HFF-Myc (cell line): ENCODE measurements around the gene CCDC92B.
"Not testable (repeated sequence)": the region's sequence is repeated elsewhere in the genome, so short reads cannot be mapped to it uniquely, and the experiment has no call there.

Experiments
- DNase-seq: peaks from one replicate; pipeline ENCODE4 v3.0.0-alpha.2; 2011; ENCODE audit warnings: low read depth; ENCODE audit errors: extremely low read depth
- H3K4me3 ChIP-seq: replicated peaks from 2 replicates; pipeline ENCODE4 v1.5.1; 2011; ENCODE audit warnings: low read depth, mild to moderate bottlenecking, control low read depth, low read length
- TF ChIP-seq, protein P1 (sequence below): IDR thresholded peaks from 2 replicates; pipeline ENCODE4 v1.5.1; 2012; ENCODE audit warnings: mild to moderate bottlenecking, low read depth, low read length, control low read depth; ENCODE audit errors: missing control alignments

The CCDC92B gene

GRCh38 chr17:2700030-2700490 is 49.4 kb downstream of the CCDC92B start:
- no peak overlapping the region for H3K4me3 ChIP-seq
- no peak for DNase-seq

GRCh38 chr17:2699216-2699805 is 50.1 kb downstream of the CCDC92B start:
- DNase-seq, H3K4me3 ChIP-seq: not testable (repeated sequence)

More at GRCh38 chr17:2700030-2700490, 49.4 kb downstream of the CCDC92B start:
- TF ChIP-seq, protein P1, sequence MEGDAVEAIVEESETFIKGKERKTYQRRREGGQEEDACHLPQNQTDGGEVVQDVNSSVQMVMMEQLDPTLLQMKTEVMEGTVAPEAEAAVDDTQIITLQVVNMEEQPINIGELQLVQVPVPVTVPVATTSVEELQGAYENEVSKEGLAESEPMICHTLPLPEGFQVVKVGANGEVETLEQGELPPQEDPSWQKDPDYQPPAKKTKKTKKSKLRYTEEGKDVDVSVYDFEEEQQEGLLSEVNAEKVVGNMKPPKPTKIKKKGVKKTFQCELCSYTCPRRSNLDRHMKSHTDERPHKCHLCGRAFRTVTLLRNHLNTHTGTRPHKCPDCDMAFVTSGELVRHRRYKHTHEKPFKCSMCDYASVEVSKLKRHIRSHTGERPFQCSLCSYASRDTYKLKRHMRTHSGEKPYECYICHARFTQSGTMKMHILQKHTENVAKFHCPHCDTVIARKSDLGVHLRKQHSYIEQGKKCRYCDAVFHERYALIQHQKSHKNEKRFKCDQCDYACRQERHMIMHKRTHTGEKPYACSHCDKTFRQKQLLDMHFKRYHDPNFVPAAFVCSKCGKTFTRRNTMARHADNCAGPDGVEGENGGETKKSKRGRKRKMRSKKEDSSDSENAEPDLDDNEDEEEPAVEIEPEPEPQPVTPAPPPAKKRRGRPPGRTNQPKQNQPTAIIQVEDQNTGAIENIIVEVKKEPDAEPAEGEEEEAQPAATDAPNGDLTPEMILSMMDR: no peak

GRCh38 chr17:2697611-2698162 is 51.8 kb downstream of the CCDC92B start:
- no peak overlapping the region for H3K4me3 ChIP-seq
- TF ChIP-seq, protein P1: no peak
- no peak for DNase-seq

DNA sequence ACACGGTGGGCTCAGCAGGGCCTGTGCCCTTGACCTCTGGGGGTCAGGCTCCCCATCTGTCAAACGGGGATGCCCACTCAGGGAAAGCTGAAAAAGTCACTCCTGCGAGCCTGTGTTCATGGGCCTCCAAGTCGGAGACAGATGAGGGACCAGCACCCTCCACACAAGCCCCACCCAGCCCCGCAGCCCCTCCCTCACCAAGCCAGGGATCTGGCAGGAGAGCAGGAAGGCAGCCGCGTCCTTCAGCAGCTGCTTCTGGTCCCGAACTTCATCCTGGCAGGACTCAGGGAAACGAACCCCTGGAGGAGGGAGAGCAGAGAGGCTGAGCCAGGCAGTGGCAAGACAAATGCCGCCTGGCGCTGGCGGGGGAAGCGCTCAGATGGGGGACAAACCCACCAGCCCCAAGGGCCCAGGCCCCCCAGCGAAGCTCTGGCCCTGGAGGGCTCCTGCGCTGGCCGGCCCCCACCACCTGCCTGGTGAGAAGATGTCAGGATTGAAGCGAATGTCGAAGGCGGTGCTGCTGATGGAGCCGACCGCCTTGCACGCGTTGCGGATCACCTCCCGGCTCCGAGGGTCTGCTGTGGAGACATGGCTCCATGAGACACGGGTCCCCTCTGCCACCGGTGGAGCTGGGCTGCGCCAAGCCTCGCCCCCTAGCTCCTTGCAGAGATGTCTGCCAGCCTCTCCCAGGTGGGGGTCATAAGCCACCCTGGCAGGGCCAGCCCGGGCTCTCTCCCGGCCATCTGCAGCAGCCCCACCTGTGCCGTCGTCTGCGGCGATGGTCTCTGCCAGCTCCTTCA is 53.3 kb downstream of the CCDC92B start:
- H3K4me3 ChIP-seq: no peak overlapping the region
- TF ChIP-seq, protein P1: no peak
- no peak for DNase-seq

DNA sequence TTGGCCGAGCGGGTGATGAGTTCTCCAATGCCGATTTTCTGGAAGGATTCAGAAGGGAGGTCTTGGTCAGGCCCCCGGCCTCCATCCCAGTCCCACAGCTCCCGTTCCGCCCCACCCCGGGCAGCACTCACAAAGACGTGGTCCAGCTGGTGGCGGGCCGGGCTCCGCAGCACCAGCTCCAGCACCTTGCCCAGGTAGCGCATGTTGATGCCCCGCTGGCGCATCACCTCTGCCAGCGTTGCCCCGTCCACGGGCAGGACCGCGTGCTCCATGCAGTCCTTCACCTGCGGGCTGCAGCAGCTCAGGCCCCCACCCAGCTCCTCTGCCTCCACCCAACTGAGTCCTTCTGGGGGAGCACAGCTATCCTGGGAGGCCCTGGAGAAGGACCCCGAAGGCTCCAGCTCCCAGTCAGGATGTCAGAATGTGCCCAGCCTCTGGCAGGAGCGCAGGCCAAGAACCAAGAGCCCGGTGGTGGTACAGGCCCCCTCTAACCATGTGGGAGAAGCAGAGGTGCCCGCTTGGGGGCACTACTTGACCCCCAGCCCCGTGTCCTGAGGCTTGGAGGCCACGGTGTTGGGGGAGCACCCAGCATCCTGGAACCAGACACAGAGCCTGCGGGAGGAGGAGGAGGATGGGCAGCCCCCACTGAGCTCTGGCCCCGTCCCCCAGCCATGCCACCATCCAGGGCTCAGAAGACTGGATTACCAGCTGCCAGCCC is 54.0 kb downstream of the CCDC92B start:
- H3K4me3 ChIP-seq: no peak overlapping the region
- TF ChIP-seq, protein P1: no peak
- no peak for DNase-seq

- no peak for DNase-seq
- no peak overlapping the region for H3K4me3 ChIP-seq
Observed at GRCh38 chr17:2694381-2695242, 54.8 kb downstream of the CCDC92B start.

More at GRCh38 chr17:2694381-2695242, 54.8 kb downstream of the CCDC92B start:
- TF ChIP-seq, protein P1: no peak
